ENCODE results near the gene CENPM. TPM values are rescaled to one million over a fixed set of nuclear protein-coding genes. Genes with fewer than 3 reads are reported as not detected.

CENPM gene, protein sequence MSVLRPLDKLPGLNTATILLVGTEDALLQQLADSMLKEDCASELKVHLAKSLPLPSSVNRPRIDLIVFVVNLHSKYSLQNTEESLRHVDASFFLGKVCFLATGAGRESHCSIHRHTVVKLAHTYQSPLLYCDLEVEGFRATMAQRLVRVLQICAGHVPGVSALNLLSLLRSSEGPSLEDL
- total RNA-seq: 30.4 and 34.5 TPM in 2 replicates
- polyA plus RNA-seq: 37.4 and 51.0 TPM in 2 replicates
- 38.9 and 40.2 TPM in 2 replicates for polyA plus RNA-seq (2011; cell fraction: cytosol; rRNA removed)
- polyA plus RNA-seq (2011; cell fraction: nucleus; rRNA removed): 38.4 and 38.5 TPM in 2 replicates
- polyA plus RNA-seq (2012): 9.5 and 17.5 TPM in 2 replicates
- 24.9 and 25.2 TPM in 2 replicates for polyA minus RNA-seq
- 45.4 TPM for polyA minus RNA-seq (2011; cell fraction: cytosol; rRNA and poly(A)+ RNA removed)
- polyA minus RNA-seq (2011; cell fraction: nucleus; rRNA and poly(A)+ RNA removed): 16.9 and 20.1 TPM in 2 replicates
- percentile 78 among the genes with signal in this experiment for Bru-seq, nascent RNA
- percentile 90 among the genes with signal in this experiment for BruChase-seq, experiment 1, labeled RNA remaining after a 6-hour chase
- percentile 82 among the genes with signal in this experiment for BruChase-seq, experiment 2, labeled RNA remaining after a 2-hour chase
- long read RNA-seq, transcript CENPM-206 (5 exons, 818 nt): minor isoform, 5 of 136 reads
- long read RNA-seq, transcript CENPM-201 (6 exons, 966 nt): major isoform, 111 of 136 reads
- long read RNA-seq, partial matches to known transcripts: 6 of 136 reads
- long read RNA-seq, other reads (novel, unspliced or antisense): 8 of 136 reads

DNA sequence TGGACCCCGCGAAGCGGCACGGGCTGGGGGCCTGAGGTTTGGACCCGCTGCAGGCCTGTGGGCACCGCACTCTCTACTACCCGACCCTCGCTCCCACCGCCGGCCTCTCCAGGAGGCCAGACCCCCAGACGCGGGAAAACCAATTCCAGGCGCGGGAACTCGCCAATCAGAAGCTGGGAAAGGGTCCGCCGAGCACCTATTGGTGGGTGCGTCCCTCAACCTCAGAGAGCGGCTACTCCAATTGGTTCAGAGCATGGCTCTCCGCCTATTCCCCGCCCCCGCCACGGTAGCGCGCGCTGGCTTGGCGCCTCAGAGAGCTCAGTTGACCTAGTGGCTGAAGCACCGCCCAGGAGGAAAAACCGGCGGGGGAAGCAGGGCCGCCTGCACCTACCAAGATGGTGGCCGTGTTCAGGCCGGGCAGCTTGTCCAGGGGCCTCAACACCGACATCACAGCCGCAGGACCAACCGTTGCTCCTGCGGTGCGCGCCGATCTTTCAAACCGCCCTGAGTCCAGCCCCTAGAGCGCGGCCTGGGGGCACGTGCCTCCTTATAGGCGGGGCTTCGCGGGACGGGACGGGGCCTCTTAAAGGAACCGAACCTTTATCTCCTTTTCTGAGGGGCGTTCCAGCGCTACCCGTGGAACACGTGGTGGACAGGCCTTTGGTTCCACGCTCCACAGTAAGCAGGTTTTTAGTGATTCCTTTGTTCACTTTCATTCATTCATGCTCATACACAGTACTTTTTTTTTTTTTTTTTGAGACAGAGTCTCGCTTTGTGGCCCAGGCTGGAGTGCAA is at the start of gene CENPM:
Gene CENPM, minus strand, starts transcription at position 524 of the 795 bp plus-strand sequence. Its CDS starts 76 bp downstream, at position 448.
- intact Hi-C loops (cut with micrococcal nuclease) (loop anchor here (1.0 to 2.0 kb wide), 2 partner anchors 114 to 250 kb away; partner anchors contain the start of gene SREBF2), dilution Hi-C loops (cut with MboI; ENCODE audit: extremely low pct_ligation_motif_present, low sequenced_read_pairs) (no loop called here)
- Histone ChIP-seq H3K4me3 (replicated peaks in 1 of 3; ENCODE audit: insufficient read depth in 1 of 3, low read depth in 1 of 3, low read length in 3 of 3) (peak within 1 kb of the TSS; percentile 39 to 85 (median 57)), H3K9ac (replicated peaks; ENCODE audit: extremely low read depth, insufficient read depth, low read length) (peak within 1 kb of the TSS; percentile 57), H3K36me3 (ENCODE audit: control insufficient read depth in 2 of 2, extremely low read depth in 1 of 2, insufficient read depth in 2 of 2, low read length in 2 of 2) (no peaks in the 10 kb centered on the region), H4K20me1 (replicated peaks; ENCODE audit: control insufficient read depth, extremely low read depth, insufficient read depth, low read length) (no peaks in the 10 kb centered on the region), H3K4me1 (ENCODE audit: control insufficient read depth, extremely low read depth, insufficient read depth, low read length) (peaks cover 33% of the 10 kb centered on the region), H3K4me2 (ENCODE audit: insufficient read depth, low read length) (peak within 1 kb of the TSS; percentile 38), H3K9me3 (replicated peaks; ENCODE audit: control insufficient read depth, insufficient read depth, low read length) (no peaks in the 10 kb centered on the region), H3K79me2 (ENCODE audit: control insufficient read depth, insufficient read depth, low read length) (peaks cover 5% of the 10 kb centered on the region), H3K27ac (ENCODE audit: insufficient read depth, low read depth, low read length) (peak within 1 kb of the TSS; percentile 44), H3K9me1 (replicated peaks; ENCODE audit: control insufficient read depth, extremely low read depth, insufficient read depth, low read length) (no peaks in the 10 kb centered on the region), H2AFZ (ENCODE audit: low read depth, low read length) (peak within 1 kb of the TSS; percentile 90), H3K27me3 (ENCODE audit: control insufficient read depth in 2 of 2, insufficient read depth in 2 of 2, low read length in 2 of 2) (no peaks in the 10 kb centered on the region)
- TF ChIP-seq MYC (IDR thresholded peaks at IDR 0.05; ENCODE audit: low read depth, low read length): peak; percentile 3
- TF ChIP-seq POLR2AphosphoS5 (IDR thresholded peaks at IDR 0.05; ENCODE audit: insufficient read depth, low read depth, low read length): peak; percentile 11
- TF ChIP-seq, protein P1, sequence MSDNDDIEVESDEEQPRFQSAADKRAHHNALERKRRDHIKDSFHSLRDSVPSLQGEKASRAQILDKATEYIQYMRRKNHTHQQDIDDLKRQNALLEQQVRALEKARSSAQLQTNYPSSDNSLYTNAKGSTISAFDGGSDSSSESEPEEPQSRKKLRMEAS (IDR thresholded peaks at IDR 0.05; ENCODE audit: insufficient read depth, insufficient read length): peak; percentile 94
- TF ChIP-seq FOS (IDR thresholded peaks at IDR 0.05; ENCODE audit: borderline replicate concordance, insufficient read depth, low read length): no peak
- peak; percentile 96 for DNase-seq (ENCODE audit: low read depth, low spot score)
- CTCF ChIA-PET: interaction anchor here (0.7 to 2.4 kb wide), 15 partner anchors 10 to 498 kb away, joined by 3 to 22 read pairs (median 5); partner anchors contain the start of genes CCDC134, NDUFA6, SNU13 and TNFRSF13C
- POLR2A ChIA-PET: no interaction called here
- peak; percentile 94 for FAIRE-seq
- TSS peak; percentile 59 for BruUV-seq (replicated peaks)
